HepG2 (cell line): ENCODE data around the gene ACBD6.

Experiments used
- ARNTL ChIP-seq: sonication (generic); formaldehyde crosslinking; IDR thresholded peaks from 2 replicates; pipeline ENCODE4 v1.4.0; 2020; ENCODE audit warnings: mild to moderate bottlenecking, missing genetic modification reagents
- CENPT ChIP-seq: sonication (generic); formaldehyde crosslinking; IDR thresholded peaks from 2 replicates; pipeline ENCODE4 v1.8.0; 2022; ENCODE audit warnings: low read depth, mild to moderate bottlenecking, moderate library complexity, missing genetic modification reagents
- GATAD1 ChIP-seq: IDR thresholded peaks from 2 replicates; pipeline ENCODE4 v1.6.1; 2016; ENCODE audit warnings: missing genetic modification reagents, missing compliant biosample characterization
- POLR2G ChIP-seq: fragments of 200-400 bp; formaldehyde crosslinking; IDR thresholded peaks from 2 replicates; pipeline ENCODE4 v1.6.1; 2018; ENCODE audit warnings: mild to moderate bottlenecking, low read depth, low read length, moderate library complexity
- TAF1 ChIP-seq: sonication (generic); formaldehyde crosslinking; IDR thresholded peaks from 2 replicates; pipeline ENCODE4 v1.4.0; 2020; ENCODE audit warnings: missing genetic modification reagents
- TOE1 ChIP-seq: sonication (generic); formaldehyde crosslinking; IDR thresholded peaks from 2 replicates; pipeline ENCODE4 v1.4.0; 2020; ENCODE audit warnings: mild to moderate bottlenecking, missing genetic modification reagents
- TF ChIP-seq, protein P1 (sequence below): sonication (generic); formaldehyde crosslinking; IDR thresholded peaks from 2 replicates; pipeline ENCODE4 v1.5.0; 2020; ENCODE audit warnings: mild to moderate bottlenecking, missing genetic modification reagents, moderate library complexity
- TF ChIP-seq, protein P2 (sequence below), 2 experiments: sonication (generic) in 1 of 2; formaldehyde crosslinking in 1 of 2; IDR thresholded peaks; 2 replicates each; pipeline versions ENCODE4 v1.5.1 to v1.6.1; 2011 to 2020; ENCODE audit warnings: borderline replicate concordance in 1 of 2, low read depth in 1 of 2, low read length in 1 of 2, mild to moderate bottlenecking in 1 of 2, missing genetic modification reagents in 1 of 2, moderate library complexity in 1 of 2
- TF ChIP-seq, protein P3 (sequence below): sonication (generic); formaldehyde crosslinking; IDR thresholded peaks from 2 replicates; pipeline ENCODE4 v1.8.1; 2023; ENCODE audit warnings: missing genetic modification reagents, inconsistent platforms, borderline replicate concordance

DNA sequence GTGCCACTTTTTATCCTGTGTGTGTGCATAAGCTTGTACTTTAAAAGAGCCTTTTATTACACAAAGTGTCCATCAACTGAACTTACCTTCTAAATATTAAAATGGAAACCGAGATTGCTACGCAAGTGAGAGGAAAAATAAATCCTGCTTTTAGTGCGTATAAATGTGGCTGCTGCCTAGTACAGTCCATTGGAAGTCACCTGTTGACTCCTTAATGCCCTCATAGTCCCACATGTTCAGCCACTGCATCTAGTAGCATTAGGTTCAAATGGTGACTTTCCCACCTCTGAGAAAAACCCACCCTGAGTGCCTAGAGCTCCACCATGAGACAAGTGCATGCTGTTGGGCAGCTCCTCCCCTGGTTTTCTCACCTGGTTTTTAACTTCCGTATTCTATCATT lies 219.3 kb downstream of the ACBD6 start:
- TF ChIP-seq, protein P1, sequence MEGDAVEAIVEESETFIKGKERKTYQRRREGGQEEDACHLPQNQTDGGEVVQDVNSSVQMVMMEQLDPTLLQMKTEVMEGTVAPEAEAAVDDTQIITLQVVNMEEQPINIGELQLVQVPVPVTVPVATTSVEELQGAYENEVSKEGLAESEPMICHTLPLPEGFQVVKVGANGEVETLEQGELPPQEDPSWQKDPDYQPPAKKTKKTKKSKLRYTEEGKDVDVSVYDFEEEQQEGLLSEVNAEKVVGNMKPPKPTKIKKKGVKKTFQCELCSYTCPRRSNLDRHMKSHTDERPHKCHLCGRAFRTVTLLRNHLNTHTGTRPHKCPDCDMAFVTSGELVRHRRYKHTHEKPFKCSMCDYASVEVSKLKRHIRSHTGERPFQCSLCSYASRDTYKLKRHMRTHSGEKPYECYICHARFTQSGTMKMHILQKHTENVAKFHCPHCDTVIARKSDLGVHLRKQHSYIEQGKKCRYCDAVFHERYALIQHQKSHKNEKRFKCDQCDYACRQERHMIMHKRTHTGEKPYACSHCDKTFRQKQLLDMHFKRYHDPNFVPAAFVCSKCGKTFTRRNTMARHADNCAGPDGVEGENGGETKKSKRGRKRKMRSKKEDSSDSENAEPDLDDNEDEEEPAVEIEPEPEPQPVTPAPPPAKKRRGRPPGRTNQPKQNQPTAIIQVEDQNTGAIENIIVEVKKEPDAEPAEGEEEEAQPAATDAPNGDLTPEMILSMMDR, result no peak
- TF ChIP-seq GATAD1, result no peak
- TF ChIP-seq TOE1 (CRISPR knock-in tag), result no peak
- no peak for TF ChIP-seq TAF1
- no peak for TF ChIP-seq POLR2G
- TF ChIP-seq, protein P2, sequence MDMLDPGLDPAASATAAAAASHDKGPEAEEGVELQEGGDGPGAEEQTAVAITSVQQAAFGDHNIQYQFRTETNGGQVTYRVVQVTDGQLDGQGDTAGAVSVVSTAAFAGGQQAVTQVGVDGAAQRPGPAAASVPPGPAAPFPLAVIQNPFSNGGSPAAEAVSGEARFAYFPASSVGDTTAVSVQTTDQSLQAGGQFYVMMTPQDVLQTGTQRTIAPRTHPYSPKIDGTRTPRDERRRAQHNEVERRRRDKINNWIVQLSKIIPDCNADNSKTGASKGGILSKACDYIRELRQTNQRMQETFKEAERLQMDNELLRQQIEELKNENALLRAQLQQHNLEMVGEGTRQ (IDR thresholded peaks at IDR 0.05; ENCODE audit: low read depth, low read length), result no peak
- TF ChIP-seq, protein P2 (CRISPR knock-in tag; IDR thresholded peaks at IDR 0.05; ENCODE audit: borderline replicate concordance), result no peak
- TF ChIP-seq, protein P3, sequence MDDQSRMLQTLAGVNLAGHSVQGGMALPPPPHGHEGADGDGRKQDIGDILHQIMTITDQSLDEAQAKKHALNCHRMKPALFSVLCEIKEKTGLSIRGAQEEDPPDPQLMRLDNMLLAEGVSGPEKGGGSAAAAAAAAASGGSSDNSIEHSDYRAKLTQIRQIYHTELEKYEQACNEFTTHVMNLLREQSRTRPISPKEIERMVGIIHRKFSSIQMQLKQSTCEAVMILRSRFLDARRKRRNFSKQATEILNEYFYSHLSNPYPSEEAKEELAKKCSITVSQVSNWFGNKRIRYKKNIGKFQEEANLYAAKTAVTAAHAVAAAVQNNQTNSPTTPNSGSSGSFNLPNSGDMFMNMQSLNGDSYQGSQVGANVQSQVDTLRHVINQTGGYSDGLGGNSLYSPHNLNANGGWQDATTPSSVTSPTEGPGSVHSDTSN, result no peak
- TF ChIP-seq ARNTL (CRISPR knock-in tag), result no peak
- no peak for TF ChIP-seq CENPT (CRISPR knock-in tag)
